Neural cell (in vitro differentiated cells): ENCODE results near the gene RALGPS1. TPM values are rescaled to one million over a fixed set of nuclear protein-coding genes. Genes with fewer than 3 reads are reported as not detected.

Experiments used
- H2AFZ ChIP-seq: fragments of 200-600, 300-800 bp; sonication (generic), shearing (Covaris generic); 2 replicates; pipeline ENCODE4 v1.6.0; 2014; ENCODE audit warnings: low read depth, mild to moderate bottlenecking, antibody characterized with exemption, low read length, moderate library complexity
- H3F3A ChIP-seq: fragments of 200-600 bp; shearing (Covaris generic); 2 replicates; pipeline ENCODE4 v1.6.1; 2016; ENCODE audit warnings: mild to moderate bottlenecking, moderate library complexity, mixed read lengths, antibody characterized with exemption, low read length; ENCODE audit not compliant: insufficient read depth, poor library complexity, severe bottlenecking
- H3K27ac ChIP-seq: fragments of 200-600, 300-800 bp; sonication (generic), shearing (Covaris generic); 2 replicates; pipeline ENCODE4 v1.5.1; 2014; ENCODE audit warnings: mild to moderate bottlenecking, low read length, moderate library complexity
- H3K27me3 ChIP-seq: fragments of 300-800, 200-600 bp; sonication (generic), shearing (Covaris generic); 2 replicates; pipeline ENCODE4 v1.6.0; 2014; ENCODE audit warnings: mild to moderate bottlenecking, low read depth, low read length, moderate library complexity; ENCODE audit not compliant: insufficient read depth
- H3K36me3 ChIP-seq: fragments of 300-800, 200-600 bp; sonication (generic), shearing (Covaris generic); 2 replicates; pipeline ENCODE4 v1.5.1; 2014; ENCODE audit warnings: mild to moderate bottlenecking, antibody characterized with exemption, low read length, moderate library complexity; ENCODE audit not compliant: insufficient read depth
- H3K4me2 ChIP-seq: fragments of 300-800, 200-600 bp; sonication (generic), shearing (Covaris generic); 2 replicates; pipeline ENCODE4 v1.6.0; 2014; ENCODE audit warnings: mild to moderate bottlenecking, low read length
- H3K4me3 ChIP-seq: fragments of 300-800, 200-600 bp; sonication (generic), shearing (Covaris generic); 2 replicates; pipeline ENCODE4 v1.5.1; 2014; ENCODE audit warnings: mild to moderate bottlenecking, low read length, moderate library complexity
- H3K79me2 ChIP-seq: fragments of 200-600 bp; shearing (Covaris generic); replicated peaks from 2 replicates; pipeline ENCODE4 v1.6.0; 2014; ENCODE audit warnings: mild to moderate bottlenecking, low read length, moderate library complexity; ENCODE audit not compliant: insufficient read depth
- H3K9ac ChIP-seq: fragments of 300-800, 200-600 bp; sonication (generic), shearing (Covaris generic); 2 replicates; pipeline ENCODE4 v1.6.1; 2016; ENCODE audit warnings: mild to moderate bottlenecking, low read length, mixed read lengths
- H3K9me2 ChIP-seq: fragments of 200-600 bp; shearing (Covaris generic); 2 replicates; pipeline ENCODE4 v1.6.1; 2016; ENCODE audit warnings: mild to moderate bottlenecking, low read length, mixed read lengths; ENCODE audit not compliant: insufficient read depth
- H3K9me3 ChIP-seq: fragments of 200-600, 300-800 bp; sonication (generic), shearing (Covaris generic); 2 replicates; pipeline ENCODE4 v1.6.1; 2016; ENCODE audit warnings: mild to moderate bottlenecking, mixed run types, low read length, moderate library complexity, mixed read lengths
- H4K20me1 ChIP-seq: fragments of 200-600 bp; shearing (Covaris generic); 2 replicates; pipeline ENCODE4 v1.6.1; 2016; ENCODE audit warnings: mild to moderate bottlenecking, mixed run types; ENCODE audit not compliant: insufficient read depth
- CTCF ChIP-seq: fragments of 450-650 bp; IDR thresholded peaks from 2 replicates; pipeline ENCODE4 v1.5.1; 2014; ENCODE audit warnings: antibody characterized with exemption, mild to moderate bottlenecking, moderate library complexity; ENCODE audit not compliant: poor library complexity, severe bottlenecking
- EP300 ChIP-seq: fragments of 450-650 bp; conservative IDR thresholded peaks from 2 replicates; pipeline ENCODE4 v1.6.1; 2014; ENCODE audit warnings: antibody characterized with exemption, mild to moderate bottlenecking, moderate library complexity; ENCODE audit not compliant: poor library complexity, severe bottlenecking
- EZH2 ChIP-seq: fragments of 200-600, 300-800 bp; shearing (Covaris generic), sonication (generic); IDR thresholded peaks from 2 replicates; pipeline ENCODE4 v1.6.1; 2014; ENCODE audit warnings: antibody characterized with exemption, low read length, borderline replicate concordance, mild to moderate bottlenecking; ENCODE audit not compliant: insufficient read depth, poor library complexity, severe bottlenecking
- MXI1 ChIP-seq: fragments of 450-650 bp; conservative IDR thresholded peaks from 2 replicates; pipeline ENCODE4 v1.6.1; 2014; ENCODE audit warnings: antibody characterized with exemption, mild to moderate bottlenecking; ENCODE audit not compliant: poor library complexity, severe bottlenecking
- POLR2AphosphoS5 ChIP-seq: IDR thresholded peaks from 2 replicates; pipeline ENCODE4 v1.6.1; 2012
- RAD21 ChIP-seq: fragments of 450-650 bp; conservative IDR thresholded peaks from 2 replicates; pipeline ENCODE4 v1.6.1; 2014; ENCODE audit warnings: antibody characterized with exemption, mild to moderate bottlenecking, moderate library complexity
- REST ChIP-seq: IDR thresholded peaks from 2 replicates; pipeline ENCODE4 v1.6.1; 2012; ENCODE audit warnings: borderline replicate concordance
- SMC3 ChIP-seq: fragments of 450-650 bp; conservative IDR thresholded peaks from 2 replicates; pipeline ENCODE4 v1.6.1; 2014; ENCODE audit warnings: antibody characterized with exemption, mild to moderate bottlenecking, moderate library complexity; ENCODE audit not compliant: poor library complexity
- TAF1 ChIP-seq: IDR thresholded peaks from 2 replicates; pipeline ENCODE4 v1.6.1; 2012; ENCODE audit warnings: low read depth
- polyA plus RNA-seq: library from polyadenylated mRNA; depleted of rRNA; stranded (reverse); fragments of >200 nt; gene quantifications from 2 replicates; pipeline ENCODE4 v1.2.3, GENCODE V29; 2014

RALGPS1 gene
- polyA plus RNA-seq, 1 donor from 2014 or later: 37.1 TPM

GRCh38 chr9:127140842-127141675 is 226.5 kb downstream of the RALGPS1 start:
- TF ChIP-seq EP300 (no peak), CTCF (no peak), MXI1 (no peak), RAD21 (no peak), SMC3 (no peak), POLR2AphosphoS5 (no peak), EZH2 (no peak), TAF1 (no peak), REST (no peak)
- Histone ChIP-seq H3K27ac (no peak overlapping the region), H3K9me3 (no peaks in the 10 kb centered on the region)

GRCh38 chr9:127142291-127142690 is 227.7 kb downstream of the RALGPS1 start:
- Histone ChIP-seq H4K20me1 (no peaks in the 10 kb centered on the region), H3F3A (no peaks in the 10 kb centered on the region), H3K4me3 (no peak overlapping the region), H2AFZ (no peak overlapping the region), H3K27me3 (no peaks in the 10 kb centered on the region), H3K4me2 (no peak overlapping the region), H3K36me3 (no peaks in the 10 kb centered on the region), H3K27ac (no peak overlapping the region), H3K9me3 (no peaks in the 10 kb centered on the region), H3K79me2 (no peaks in the 10 kb centered on the region), H3K9ac (no peak overlapping the region), H3K9me2 (no peaks in the 10 kb centered on the region)
- no peak for TF ChIP-seq REST
- no peak for TF ChIP-seq EZH2
- TF ChIP-seq RAD21: no peak
- TF ChIP-seq POLR2AphosphoS5: no peak
- TF ChIP-seq CTCF: no peak
- TF ChIP-seq EP300: no peak
- no peak for TF ChIP-seq MXI1
- no peak for TF ChIP-seq SMC3
- TF ChIP-seq TAF1: no peak

More at GRCh38 chr9:127140842-127141675, 226.5 kb downstream of the RALGPS1 start:
- no peak overlapping the region for H3K4me3 ChIP-seq
- no peaks in the 10 kb centered on the region for H3F3A ChIP-seq
- H3K36me3 ChIP-seq: no peaks in the 10 kb centered on the region
- no peaks in the 10 kb centered on the region for H4K20me1 ChIP-seq
- no peaks in the 10 kb centered on the region for H3K79me2 ChIP-seq
- H2AFZ ChIP-seq: no peak overlapping the region
- H3K4me2 ChIP-seq: no peak overlapping the region
- H3K27me3 ChIP-seq: no peaks in the 10 kb centered on the region
- no peak overlapping the region for H3K9ac ChIP-seq
- H3K9me2 ChIP-seq: no peaks in the 10 kb centered on the region
